Activated gamma-delta T cell treated with anti-CD3 and anti-CD28 coated beads, Interleukin-2, amount 50 U/mL, for 16 hours (primary cell): ENCODE data around the gene GHITM.
"Not testable (repeated sequence)": the region's sequence is repeated elsewhere in the genome, so short reads cannot be mapped to it uniquely, and the experiment has no call there.

ENCODE experiments used
- DNase-seq: peaks from one replicate; pipeline ENCODE4 v3.0.0-alpha.2; 2020; ENCODE audit warnings: low read depth

Gene GHITM

GRCh38 chr10:84139126-84140035 is at the start of gene GHITM:
GHITM (plus strand) TSS chr10:84139509; CDS start chr10:84141501, 1,992 bp downstream.
- peak; percentile 99 for DNase-seq

GRCh38 chr10:84095811-84096497 is 43.4 kb upstream of the GHITM start:
- no peak for DNase-seq

GRCh38 chr10:84097787-84098353 is 41.4 kb upstream of the GHITM start:
- no peak for DNase-seq

DNA sequence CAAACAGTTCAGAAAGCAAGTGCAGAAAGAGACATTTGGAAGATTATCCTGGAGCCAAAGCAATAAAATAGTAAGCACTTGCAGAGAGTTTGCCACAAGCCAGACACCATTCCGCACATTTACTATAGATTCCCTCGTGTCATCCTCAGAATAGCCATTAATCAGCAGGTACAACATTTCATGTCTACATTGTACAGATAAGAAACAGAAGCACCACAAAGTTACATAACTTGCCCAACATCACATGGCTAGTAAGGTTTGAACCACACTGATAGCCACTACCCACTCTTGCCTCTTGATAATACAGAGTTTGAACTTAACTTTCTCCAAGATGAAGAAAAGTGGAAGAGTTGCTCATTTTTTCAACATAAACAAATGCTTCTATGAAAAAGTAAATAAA is 40.6 kb upstream of the GHITM start:
- no peak for DNase-seq

DNA sequence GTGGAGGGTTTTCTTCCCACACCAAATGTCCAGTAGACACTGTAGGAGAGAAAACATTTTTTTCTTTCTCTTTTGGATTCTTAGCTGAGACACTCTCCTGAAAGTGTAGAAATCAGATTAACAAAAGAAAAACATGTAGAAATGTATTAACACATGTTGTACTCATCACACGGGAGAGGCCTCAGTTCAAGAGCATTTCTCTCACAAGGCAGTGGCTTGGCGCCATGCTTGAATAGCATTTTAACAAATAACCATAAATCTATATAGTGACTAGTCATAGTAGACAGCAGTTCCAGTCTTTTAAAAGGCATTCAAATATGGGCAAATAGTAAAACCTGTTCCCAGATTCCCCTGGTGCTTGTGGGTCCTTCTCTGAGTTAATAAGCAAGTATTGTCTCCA is 38.3 kb upstream of the GHITM start:
- no peak for DNase-seq

DNA sequence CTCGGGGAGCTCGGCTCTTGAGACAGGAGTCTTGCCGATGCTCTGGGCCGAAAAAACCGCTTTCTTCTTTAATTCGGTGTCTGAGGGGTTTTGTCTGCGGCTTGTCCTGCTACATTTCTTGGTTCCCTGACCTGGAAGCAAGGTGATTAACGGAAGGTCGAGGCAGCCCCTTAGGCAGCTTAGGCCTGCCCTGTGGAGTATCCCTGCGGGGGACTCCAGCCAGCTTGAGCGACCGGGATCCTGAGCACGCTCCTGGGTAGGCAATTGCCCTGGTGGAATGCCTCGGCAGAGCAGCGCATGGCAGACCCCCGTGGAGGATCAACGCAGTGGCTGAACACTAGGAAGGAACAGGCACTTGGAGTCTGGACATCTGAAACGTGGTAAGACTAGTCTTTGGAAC is 30.5 kb upstream of the GHITM start:
- no peak for DNase-seq

DNA sequence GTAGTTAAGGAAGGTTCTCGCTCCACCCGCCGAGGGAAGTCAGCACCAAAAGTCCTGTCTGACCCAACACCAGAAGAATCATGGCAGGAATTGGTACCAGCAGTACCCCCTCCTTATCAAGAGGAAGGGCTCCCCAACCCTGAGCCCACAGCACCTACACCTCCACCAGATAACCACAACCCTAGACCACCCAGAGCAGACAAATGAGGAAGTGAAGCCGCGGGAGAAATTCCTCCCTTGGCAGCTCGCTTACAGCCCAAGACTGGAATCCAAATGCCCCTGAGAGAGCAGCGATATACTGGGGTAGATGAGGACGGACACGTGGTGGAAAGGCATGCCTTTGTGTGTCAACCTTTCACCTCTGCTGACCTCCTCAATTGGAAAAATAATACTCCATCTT is 29.5 kb upstream of the GHITM start:
- DNase-seq = not testable (repeated sequence)

DNA sequence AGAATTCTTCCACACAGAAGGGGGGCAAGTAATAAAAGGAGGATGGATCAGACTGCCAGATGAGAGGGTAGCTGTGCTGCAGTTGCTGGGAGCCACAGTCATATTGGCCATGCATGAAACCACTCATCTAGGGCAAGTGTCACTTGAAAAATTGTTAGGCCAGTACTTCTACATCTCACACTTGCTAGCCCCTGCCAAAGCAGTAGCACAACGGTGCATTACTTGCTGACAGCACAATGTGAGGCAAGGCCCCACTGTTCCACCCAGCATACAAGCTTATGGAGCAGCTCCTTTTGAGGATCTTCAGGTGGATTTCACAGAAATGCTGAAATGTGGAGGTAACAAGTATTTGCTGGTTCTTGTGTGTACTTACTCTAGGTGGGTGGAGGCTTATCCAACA is 25.8 kb upstream of the GHITM start:
- DNase-seq = not testable (repeated sequence)

GRCh38 chr10:84114088-84114667 is 25.1 kb upstream of the GHITM start:
- DNase-seq = no peak

GRCh38 chr10:84117204-84117603 is 22.1 kb upstream of the GHITM start:
- not testable (repeated sequence) for DNase-seq

DNA sequence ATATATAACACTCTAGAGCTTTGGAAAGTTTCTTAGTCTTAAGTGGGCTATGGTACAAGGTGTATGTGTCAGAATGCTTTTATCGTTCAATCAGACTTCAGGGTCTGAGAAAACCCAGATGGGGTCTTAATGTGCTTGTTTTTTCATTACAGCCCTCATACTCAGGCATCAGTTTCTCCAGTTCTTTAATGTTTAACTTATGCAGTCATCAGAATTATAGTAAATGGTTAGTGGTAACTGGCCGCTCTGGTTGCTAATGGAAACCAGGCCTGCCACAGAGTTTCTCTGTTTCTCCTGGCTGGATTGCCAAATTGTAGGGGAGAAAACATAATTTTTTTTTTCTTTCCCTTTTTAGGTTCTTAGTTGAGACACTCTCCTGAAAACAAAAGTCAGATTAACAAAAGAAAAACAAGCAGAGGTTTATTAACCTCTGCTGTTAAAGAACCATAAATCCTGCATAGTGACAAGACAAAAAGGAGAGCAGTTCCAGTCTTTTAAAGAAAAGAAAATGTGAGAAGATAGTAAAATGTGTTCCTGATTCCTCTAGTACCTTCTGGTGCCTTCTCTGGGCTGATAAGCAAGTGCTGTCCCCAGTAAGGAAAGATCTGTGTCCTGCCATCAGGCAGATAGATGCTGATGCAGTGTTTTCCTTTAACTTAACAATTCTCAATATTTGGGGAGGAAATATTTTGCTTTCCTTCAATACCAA is 21.5 kb upstream of the GHITM start:
- DNase-seq = no peak

DNA sequence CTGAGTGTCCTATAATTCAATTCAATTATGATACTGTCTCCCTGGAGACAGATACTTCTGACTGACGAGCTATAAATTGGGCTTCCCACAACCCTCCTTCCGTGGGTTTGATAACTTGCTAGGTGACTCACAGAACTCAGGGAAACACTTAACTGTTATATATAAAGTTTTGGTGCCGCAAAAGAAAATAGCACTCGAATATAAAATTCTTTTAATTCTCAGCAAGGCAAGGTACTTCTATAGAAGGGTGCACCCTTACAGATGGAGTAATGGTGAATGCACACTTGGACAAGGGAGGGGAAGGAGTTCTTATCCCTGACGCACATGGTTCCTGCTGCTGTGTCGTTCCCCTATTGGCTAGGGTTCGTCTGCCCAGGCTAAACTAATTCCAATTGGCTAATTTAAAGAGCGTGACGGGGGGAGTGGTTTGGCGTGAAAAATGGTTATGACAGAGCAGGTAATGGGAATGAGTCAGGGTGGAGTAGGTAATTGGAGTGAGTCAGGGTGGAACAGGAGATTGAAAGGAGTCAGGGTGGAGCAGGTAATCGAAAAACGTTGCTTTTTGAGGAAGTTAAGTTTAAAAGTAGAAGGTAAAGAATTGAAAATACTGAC is 20.8 kb upstream of the GHITM start:
- DNase-seq = no peak

DNA sequence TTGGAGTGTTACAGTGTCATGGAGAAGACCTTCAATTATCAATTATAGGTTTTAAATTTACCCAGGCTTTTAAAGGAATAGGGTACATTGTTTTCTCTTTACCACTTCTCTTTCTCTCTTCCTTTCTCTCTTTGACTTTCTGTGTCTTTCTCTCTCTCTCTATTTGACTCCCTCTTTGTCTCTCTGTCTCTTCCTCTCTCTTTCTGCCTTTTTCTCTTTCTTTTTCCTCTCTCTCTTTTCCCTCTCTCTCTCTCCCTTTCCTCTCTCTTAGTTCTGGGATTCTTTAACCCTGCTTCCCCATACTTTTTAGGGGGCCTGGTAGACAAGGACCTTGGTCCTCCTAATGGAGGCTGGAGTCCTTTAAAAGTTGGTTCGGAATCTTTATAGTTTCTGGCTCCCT is 15.9 kb upstream of the GHITM start:
- DNase-seq = no peak

- DNase-seq = not testable (repeated sequence)
Observed at GRCh38 chr10:84125910-84126784, 13.2 kb upstream of the GHITM start.

- DNase-seq = no peak
Observed at GRCh38 chr10:84126785-84127167, 12.5 kb upstream of the GHITM start.

GRCh38 chr10:84135836-84136235 is 3.5 kb upstream of the GHITM start:
- no peak for DNase-seq

DNA sequence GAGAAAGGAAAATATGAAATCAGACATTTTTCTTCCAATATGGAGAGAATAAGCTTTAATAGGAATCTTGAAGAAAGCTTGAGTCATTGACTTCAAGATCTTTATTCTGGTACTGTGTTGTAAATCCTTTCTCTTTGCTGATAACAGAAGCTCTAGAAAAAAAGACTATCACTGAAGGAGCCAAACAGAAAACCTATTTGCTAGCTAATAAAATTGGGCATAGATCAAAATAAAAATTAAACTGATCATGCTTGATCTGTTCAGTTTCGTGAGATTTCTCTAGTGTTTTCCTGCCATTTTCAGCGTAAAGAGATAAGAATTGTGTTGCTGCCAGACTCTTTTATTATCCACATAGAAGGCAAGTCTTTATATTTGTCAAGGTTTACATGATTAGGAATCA is 1.5 kb upstream of the GHITM start:
- DNase-seq = no peak

DNA sequence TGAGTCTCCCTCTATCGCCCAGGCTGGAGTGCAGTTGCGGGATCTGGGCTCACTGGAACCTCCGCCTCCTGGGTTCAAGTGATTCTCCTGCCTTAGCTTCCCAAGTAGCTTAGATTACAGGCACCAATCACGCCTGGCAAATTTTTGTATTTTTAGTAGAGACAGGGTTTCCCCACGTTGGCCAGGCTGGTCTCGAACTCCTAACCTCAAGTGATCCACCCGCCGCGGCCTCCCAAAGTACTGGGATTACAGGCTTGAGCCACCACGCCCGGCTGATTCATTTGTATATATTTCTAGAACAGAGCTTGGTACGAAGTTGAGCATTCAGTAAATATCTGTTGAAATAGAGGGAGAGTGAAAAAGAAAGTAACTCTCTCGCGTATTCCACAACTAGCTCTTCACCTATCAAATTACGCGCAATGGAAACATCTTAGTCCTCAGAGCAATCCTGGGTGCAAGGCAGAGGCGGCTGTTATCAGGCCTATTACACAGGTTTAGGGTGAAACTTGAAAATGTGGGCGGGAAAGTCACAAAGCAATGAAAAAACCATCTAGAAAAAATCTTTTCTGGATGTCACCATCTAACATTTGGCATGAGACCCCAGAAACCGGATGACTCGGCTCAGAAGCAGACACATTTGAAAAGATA is 707 bp upstream of the GHITM start:
- peak; percentile 22 for DNase-seq

DNA sequence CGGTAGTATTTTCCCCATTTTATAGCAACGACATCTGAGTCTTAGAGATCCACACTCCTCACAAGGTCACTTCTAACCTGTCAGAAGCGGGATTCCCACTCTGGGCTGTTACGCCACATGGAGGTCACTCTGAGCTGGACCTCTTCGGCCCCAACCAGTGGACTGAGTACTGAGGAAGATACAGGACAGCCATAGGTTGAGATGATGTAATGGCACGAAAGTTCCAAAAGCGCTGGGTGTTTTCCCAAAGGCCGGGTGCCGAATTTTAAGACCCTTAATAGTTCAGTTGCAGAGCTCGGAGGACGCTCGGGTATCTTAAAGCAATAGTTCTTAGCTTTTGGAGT is 699 bp downstream of the GHITM start:
- DNase-seq = no peak

GRCh38 chr10:84147347-84147746 is 8.0 kb downstream of the GHITM start:
- no peak for DNase-seq
